Chondrocyte (in vitro differentiated cells): Measurements from ENCODE around the gene PTPRC. TPM values are rescaled to one million over a fixed set of nuclear protein-coding genes. Genes with fewer than 3 reads are reported as not detected.

ENCODE experiments used
- DNase-seq: peaks from one replicate; pipeline ENCODE4 v3.0.0; 2021; ENCODE audit warnings: mixed read lengths, low spot score
- H3K27ac Mint-ChIP-seq: one replicate; pipeline ENCODE4 v1.8.0; 2021; ENCODE audit warnings: mild to moderate bottlenecking, moderate library complexity, mixed read lengths; ENCODE audit not compliant: unreplicated experiment
- H3K27me3 Mint-ChIP-seq: 2 replicates; pipeline ENCODE4 v1.8.0; 2021; ENCODE audit warnings: low read depth, mixed read lengths
- H3K36me3 Mint-ChIP-seq: 2 replicates; pipeline ENCODE4 v1.8.0; 2021; ENCODE audit warnings: low read depth, mixed read lengths
- H3K4me1 Mint-ChIP-seq: 2 replicates; pipeline ENCODE4 v1.8.0; 2021; ENCODE audit warnings: low read depth, mild to moderate bottlenecking, mixed read lengths
- H3K4me3 Mint-ChIP-seq: one replicate; pipeline ENCODE4 v1.8.0; 2021; ENCODE audit warnings: mild to moderate bottlenecking, moderate library complexity, mixed read lengths; ENCODE audit not compliant: unreplicated experiment
- H3K9me3 Mint-ChIP-seq: 2 replicates; pipeline ENCODE4 v1.8.0; 2021; ENCODE audit warnings: low read depth, mixed read lengths
- CTCF ChIP-seq: fragments of 200-600 bp; sonication (generic); IDR thresholded peaks from 2 replicates; pipeline ENCODE4 v1.5.0; 2021; ENCODE audit warnings: antibody characterized with exemption, mild to moderate bottlenecking, moderate library complexity
- total RNA-seq: library from RNA; stranded (reverse); gene quantifications from 3 replicates; pipeline ENCODE4 v1.2.1, GENCODE V29; 2021

The PTPRC gene
- total RNA-seq, 1 donor from 2014 or later: not detected

GRCh38 chr1:198794498-198794897, 155.7 kb downstream of the PTPRC start:
- no peak overlapping the region for H3K4me3 Mint-ChIP-seq
- H3K27me3 Mint-ChIP-seq: no peaks in the 10 kb centered on the region
- H3K9me3 Mint-ChIP-seq: peaks cover 14% of the 10 kb centered on the region
- H3K4me1 Mint-ChIP-seq: peaks cover 12% of the 10 kb centered on the region
- peak overlapping the region; percentile 77 for H3K27ac Mint-ChIP-seq
- no peak for DNase-seq
- H3K36me3 Mint-ChIP-seq: peaks cover 6% of the 10 kb centered on the region
- TF ChIP-seq CTCF: no peak

DNA sequence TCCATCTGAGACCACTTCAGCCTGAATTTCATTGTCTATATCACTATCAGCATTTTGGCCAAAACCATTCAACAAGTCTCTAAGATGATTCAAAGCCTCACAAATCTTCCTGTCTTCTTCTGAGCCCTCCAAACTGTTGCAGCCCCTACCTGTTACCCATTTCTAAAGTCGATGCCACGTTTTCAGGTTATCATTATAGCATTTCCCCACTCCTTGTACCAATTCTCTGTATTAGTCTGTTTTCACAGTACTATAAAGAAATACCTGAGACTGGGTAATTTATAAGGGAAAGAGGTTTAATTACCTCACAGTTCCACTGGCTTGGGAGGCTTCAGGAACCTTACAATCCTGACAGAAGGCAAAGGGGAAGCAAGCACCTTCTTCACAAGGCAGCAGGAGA, 158.8 kb downstream of the PTPRC start:
- H3K27ac Mint-ChIP-seq: no peak overlapping the region
- DNase-seq: no peak
- H3K4me1 Mint-ChIP-seq: peaks cover 12% of the 10 kb centered on the region
- peaks cover 14% of the 10 kb centered on the region for H3K9me3 Mint-ChIP-seq
- H3K36me3 Mint-ChIP-seq: peaks cover 6% of the 10 kb centered on the region
- no peak overlapping the region for H3K4me3 Mint-ChIP-seq
- no peaks in the 10 kb centered on the region for H3K27me3 Mint-ChIP-seq
- no peak for TF ChIP-seq CTCF

DNA sequence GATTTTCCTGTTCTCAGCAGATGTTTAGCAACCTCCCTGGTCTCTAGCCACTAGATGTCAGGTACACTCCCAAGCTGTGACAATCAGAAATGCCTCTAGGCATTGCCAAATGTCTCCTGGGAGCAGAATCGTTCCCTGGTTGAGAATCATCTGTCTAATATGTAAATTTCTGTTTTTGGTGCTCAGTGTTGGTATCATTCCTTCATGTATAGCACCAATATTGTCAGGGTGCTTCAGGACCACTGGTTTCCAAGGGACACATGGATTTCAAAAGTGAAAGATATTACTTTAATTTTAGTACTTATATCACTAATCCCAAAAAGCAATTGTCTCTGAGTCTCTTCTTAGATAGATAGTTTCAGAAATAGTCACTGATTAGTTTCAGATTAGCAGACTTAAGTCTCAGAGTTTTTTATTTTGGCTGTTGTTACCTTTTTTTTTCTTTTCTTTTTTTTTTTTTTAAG, 160.1 kb downstream of the PTPRC start:
- Mint-ChIP-seq H3K4me3 (no peak overlapping the region), H3K27ac (no peak overlapping the region), H3K4me1 (peaks cover 10% of the 10 kb centered on the region), H3K9me3 (peaks cover 14% of the 10 kb centered on the region), H3K36me3 (peaks cover 6% of the 10 kb centered on the region), H3K27me3 (no peaks in the 10 kb centered on the region)
- no peak for TF ChIP-seq CTCF
- DNase-seq: no peak

- peaks cover 6% of the 10 kb centered on the region for H3K36me3 Mint-ChIP-seq
- no peak overlapping the region for H3K27ac Mint-ChIP-seq
- H3K4me3 Mint-ChIP-seq: no peak overlapping the region
- peaks cover 18% of the 10 kb centered on the region for H3K4me1 Mint-ChIP-seq
- no peaks in the 10 kb centered on the region for H3K27me3 Mint-ChIP-seq
- TF ChIP-seq CTCF: no peak
- peaks cover 7% of the 10 kb centered on the region for H3K9me3 Mint-ChIP-seq
- DNase-seq: no peak
Measured at GRCh38 chr1:198805498-198806151, 166.8 kb downstream of the PTPRC start.

- Mint-ChIP-seq H3K9me3 (peaks cover 8% of the 10 kb centered on the region), H3K36me3 (peaks cover 6% of the 10 kb centered on the region), H3K4me1 (peaks cover 29% of the 10 kb centered on the region), H3K4me3 (no peak overlapping the region), H3K27ac (peak overlapping the region; percentile 59), H3K27me3 (no peaks in the 10 kb centered on the region)
- TF ChIP-seq CTCF: no peak
- no peak for DNase-seq
Measured at GRCh38 chr1:198806861-198807260, 168.0 kb downstream of the PTPRC start.

Other genes starting within 250 kb of the PTPRC start
- not detected in 3 replicates for gene ATP6V1G3, start 98.4 kb upstream of the PTPRC start, total RNA-seq